HG03196 (cell line): ENCODE measurements around the gene MICALL2.

Source experiments
- ATAC-seq: cut with Tn5 transposase; IDR thresholded peaks from one replicate; pipeline ENCODE4 v1.9.1; 2021; ENCODE audit not compliant: unreplicated experiment

Gene MICALL2

GRCh38 chr7:1434891-1435670, 24.2 kb downstream of the MICALL2 start:
- ATAC-seq, result no peak

DNA sequence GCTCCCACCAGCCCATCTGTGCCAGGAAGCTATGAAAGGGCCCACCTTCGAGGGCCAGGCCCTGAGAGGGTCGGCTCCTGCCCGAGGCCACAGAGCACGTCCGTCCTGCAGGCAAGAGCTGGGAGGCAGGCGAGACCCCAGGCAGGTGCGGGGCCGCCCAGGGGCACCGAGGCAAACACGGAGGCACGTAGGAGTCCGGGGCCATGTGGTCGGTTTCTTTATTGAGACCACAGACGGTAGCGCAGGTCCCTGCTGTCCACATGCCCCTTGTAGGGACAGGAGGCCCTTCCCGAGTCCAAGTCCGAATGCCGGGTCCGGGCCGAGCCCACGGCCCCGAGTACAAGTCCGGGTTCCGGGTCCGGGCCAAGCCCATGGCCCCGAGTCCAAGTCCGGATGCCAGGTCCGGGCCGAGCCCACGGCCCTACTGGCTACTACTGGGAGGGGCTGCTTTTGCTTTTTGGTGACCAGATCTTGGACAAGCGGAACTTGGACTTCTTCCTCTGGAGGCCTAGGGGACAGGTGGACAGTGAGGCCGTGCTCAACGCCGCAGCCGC, 25.0 kb downstream of the MICALL2 start:
- no peak for ATAC-seq

DNA sequence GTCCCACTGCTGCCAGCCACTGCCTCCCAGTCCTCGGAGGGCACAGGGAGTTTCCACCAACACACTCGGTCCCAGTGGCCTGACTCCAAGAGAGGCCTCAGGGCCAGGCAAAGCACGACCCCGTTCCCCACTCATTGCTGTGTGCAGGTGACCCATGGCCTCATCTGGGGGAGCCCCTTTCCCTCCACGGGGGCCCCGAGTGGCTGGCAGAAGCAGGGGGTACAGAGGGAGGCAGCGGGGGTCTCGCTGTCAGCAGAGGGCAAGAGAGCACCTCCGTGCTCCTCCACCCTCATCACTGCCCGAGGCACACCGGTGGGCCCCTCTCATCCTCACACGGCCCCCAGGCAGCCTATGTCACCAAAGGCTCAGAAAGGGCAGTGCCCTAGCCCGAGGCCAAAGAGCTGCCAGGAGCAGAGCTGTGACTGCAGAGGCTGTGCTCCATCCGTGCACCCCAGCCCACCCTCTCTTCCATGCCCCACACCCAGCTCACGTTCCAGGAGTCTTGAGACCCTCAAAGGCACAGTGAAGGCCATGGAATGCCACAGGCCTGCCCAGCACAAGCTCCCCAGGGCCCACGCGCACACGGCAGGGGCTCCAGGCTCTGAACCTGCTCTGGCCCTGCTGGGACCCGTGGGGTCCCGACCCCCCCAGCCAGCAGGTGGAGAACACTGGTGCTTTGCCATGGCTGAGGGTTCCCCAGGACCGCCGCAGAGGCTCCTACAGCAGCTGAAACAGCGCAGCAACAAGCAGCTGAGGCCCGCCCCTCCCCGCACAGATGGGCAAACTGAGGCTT, 25.9 kb downstream of the MICALL2 start:
- ATAC-seq, result no peak

GRCh38 chr7:1432411-1433082, 26.7 kb downstream of the MICALL2 start:
- ATAC-seq, result no peak

- ATAC-seq, result no peak
These were observed 27.5 kb downstream of the MICALL2 start for GRCh38 chr7:1431634-1432380.

GRCh38 chr7:1431226-1431625, 28.0 kb downstream of the MICALL2 start:
- ATAC-seq, result no peak

DNA sequence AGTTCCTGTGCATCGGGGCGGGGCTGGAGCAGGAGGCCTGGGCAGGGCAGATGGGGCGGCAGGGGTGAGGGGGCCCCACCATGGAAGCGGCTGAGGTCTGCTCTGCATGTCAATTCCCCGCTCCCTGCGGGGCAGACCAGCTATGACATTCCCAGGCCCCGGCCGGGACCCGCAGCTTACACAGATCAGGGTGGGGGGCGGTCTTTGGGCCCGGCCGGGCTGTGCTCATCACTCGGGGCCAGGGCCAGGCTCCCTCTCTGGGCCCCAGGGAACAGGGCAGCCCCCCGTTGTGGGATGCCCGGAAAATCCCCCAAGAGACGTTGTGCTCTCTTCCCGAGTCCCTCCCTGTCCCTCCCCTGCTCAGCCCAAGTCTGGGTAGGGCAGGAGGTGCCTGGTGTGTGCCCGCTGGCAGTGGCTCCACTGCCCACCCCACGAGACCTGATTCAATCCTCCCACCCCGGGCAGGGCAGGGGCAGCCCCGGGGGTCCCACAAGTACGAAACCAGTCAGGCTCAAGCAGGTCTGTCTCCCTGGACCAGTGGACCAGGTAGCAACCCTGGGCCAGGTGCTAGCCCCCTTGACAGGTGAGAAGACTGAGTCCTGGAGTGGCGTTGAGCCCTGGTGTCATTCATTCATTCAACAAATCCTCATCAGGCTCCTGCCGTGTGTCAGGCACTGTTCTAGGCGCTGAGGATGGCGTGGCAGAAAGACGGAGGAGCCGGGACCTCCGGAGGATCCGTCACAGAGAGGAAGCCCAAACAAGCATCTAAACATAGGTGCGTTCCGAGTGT, 29.0 kb downstream of the MICALL2 start:
- no peak for ATAC-seq

DNA sequence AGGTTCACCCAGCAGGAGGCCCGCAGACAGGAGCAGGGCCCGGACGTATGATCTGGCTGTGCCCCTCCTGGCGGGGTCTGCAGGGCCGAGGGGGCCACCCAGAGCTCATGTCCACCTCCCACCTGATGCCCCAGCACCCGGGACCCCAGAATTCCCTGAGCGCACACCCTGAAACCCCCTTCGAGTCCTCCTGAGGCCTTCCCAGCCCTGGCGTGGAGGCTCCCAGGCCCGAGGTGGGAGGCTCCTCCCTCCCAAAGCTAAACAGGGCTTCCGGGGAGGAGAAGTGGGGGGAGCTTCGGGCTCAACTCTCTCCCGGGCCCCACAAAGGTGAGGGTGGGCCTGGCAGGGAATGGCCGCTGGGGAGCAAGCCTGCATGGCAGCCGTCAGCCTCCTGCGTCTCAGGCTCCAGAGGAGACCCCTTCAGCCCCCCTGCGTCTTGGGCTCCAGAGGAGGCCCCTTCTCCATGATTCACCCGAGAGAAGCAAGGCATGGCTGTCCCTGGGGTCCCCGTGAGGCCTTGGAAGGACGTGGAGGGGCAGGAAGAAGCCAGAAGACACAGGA, 30.2 kb downstream of the MICALL2 start:
- ATAC-seq, result no peak

DNA sequence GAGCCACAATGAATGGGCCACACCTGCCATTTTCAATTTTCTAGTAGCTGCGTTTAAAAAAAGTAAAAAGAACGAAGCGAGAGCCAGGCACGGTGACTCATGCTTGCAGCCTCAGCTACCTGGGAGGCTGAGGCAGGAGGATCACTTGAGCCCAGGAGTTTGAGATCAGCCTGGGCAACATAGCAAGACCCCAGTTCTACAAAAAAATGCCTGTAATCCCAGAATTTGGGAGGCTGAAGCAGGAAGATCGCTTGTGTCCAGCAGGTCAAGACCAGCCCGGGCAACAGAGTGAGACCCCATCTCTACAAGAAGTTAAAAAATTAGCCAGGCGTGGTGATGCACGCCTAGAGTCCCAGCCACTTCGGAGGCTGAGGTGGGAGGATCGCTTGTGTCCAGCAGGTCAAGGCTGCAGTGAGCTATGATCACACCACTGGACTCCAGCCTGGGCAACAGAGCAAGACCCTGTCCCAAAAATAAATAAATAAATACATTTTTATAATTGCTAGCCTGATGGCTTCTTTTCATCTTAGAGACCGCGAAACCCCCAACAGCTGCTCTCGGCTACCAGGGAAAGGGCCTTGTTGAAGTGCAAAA, 32.1 kb downstream of the MICALL2 start:
- no peak for ATAC-seq

- ATAC-seq, result no peak
These were observed 32.8 kb downstream of the MICALL2 start for GRCh38 chr7:1426474-1426873.

- no peak for ATAC-seq
These were observed 33.8 kb downstream of the MICALL2 start for GRCh38 chr7:1425292-1426136.

DNA sequence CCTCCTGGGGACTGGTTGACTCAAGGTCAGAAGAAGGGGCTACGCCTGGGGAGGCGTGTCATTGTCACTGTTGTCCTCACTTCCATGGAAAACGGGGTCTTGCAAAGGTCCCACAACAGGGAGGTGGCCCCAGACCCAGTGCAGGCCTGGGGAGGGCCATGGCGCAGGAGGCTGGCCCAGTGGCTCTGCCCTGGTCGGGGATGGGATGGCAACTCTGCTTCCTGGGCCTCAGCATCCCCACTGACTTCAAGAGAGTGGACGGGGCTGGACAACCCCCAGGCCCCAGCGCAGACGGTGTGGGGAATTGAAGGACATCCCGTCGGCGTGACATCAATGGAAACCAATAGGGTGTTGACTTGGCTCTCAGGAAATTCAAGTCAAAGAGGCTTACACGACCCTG, 35.2 kb downstream of the MICALL2 start:
- no peak for ATAC-seq

GRCh38 chr7:1423264-1423811, 35.9 kb downstream of the MICALL2 start:
- ATAC-seq, result no peak

DNA sequence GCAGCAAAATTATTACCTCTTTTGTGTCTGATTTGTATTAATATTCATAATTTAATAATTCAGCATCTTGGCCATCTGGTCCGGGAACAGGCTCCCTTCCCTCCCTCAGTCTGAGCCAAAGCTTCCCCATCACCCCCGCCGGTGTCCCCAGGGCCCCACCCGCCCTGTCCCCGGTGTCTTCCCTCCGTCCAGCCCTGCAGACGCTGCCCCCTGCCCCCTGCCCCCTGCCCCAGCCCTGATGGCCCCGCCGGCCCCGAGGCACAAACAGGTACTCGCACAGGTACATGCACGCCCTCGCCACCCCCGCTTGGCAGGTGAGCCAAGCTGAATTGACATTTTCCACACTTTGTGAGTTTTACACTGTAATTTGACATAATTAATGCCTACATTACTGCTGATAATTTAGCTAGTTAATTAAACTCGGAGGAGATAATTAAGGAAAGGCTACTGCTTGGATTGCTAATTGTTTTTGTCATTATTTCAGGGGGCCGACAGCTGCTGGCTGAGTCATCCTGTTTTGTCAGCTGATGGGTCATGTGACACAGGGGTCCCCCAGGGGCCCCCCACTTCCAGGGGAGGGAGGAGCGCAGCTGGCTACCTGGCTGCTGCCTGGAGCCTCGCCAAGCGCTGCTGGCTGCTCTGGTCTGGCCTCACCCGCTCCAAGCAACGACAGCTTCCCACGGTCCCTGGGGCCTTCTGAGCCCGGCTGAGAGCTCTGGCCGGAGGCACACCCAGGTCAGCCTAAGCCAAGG, 36.6 kb downstream of the MICALL2 start:
- no peak for ATAC-seq

- no peak for ATAC-seq
These were observed 37.3 kb downstream of the MICALL2 start for GRCh38 chr7:1421946-1422345.

DNA sequence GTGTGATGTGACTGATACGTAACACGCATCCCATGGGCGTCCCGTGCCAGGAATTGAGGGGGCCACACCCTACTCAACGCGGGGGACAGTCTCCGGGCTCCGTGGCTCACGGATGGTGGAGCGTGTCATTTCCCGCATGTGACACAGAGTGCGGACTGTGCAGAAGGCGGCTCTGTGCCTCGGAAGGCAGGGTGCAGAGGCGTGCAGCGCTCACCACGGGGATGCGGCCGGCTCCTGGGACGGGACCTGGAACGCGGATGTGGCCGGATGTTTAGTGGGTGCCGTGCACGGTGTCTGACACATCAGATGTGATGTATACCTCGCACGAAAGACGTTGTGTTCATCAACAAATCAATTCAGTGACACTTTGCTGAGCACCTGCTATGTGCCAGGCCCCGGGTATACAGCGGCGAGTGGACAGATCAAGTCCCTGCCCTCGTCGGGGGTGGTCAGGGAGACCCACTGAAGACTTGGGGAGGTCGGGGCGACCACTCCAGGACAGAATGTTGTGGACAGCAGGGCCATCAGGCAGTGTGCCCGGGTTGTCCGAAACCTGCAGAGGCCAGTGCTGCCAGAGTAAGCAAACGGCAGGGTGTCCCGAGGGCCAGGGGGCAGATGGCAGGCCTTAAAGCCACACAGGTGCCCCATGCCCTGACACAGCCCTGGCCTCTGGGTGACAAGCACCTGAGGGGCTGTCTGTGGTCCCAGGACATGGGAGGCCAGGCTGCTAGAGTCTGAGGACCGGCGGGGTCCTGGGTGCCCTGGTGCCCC, 38.1 kb downstream of the MICALL2 start:
- no peak for ATAC-seq

DNA sequence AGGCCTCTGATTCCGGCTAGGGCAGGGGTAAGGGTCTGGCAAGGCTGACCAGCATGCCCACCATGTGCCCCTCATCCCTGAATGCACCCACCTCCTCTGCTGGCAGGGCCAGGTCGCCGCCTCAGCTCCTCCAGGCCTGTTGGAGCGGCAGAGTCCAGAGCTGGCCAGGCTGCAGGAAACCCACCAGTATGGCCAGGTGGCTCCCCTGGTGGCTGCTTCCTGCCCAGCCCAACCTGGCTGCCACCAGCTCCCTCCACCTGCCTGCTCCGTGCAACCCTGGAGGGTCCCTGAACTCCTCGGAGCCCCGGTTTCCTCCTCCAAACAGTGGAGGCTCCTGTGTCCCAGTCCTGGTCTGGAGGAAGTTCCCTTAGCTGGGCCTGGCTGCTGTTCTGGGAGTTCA, 39.6 kb downstream of the MICALL2 start:
- no peak for ATAC-seq
